SK-N-SH (cell line): ENCODE data around the gene ADIPOR2. TPM values are rescaled to one million over a fixed set of nuclear protein-coding genes. Genes with fewer than 3 reads are reported as not detected.

Source experiments
- CTCF ChIA-PET: fragments of 300-600, 350-600 bp; formaldehyde crosslinking; extraction: SDS; loops from one replicate; lab custom pipeline; 2021; lab: Yijun Ruan, JAX
- POLR2A ChIA-PET: fragments of 350-600 bp; sonication (Branson Sonifier 250); formaldehyde crosslinking; extraction: SDS; loops from one replicate; lab custom pipeline; 2020; ENCODE audit warnings: antibody characterized with exemption, inconsistent platforms; lab: Yijun Ruan, JAX
- DNase-seq: peaks from one replicate; pipeline ENCODE4 v3.0.0; 2012
- H2AFZ ChIP-seq: fragments of 200-600 bp; sonication (generic); 2 replicates; pipeline ENCODE4 v1.8.1; 2016; ENCODE audit warnings: antibody characterized with exemption, mild to moderate bottlenecking, low read depth
- H3F3A ChIP-seq: fragments of 200-600 bp; sonication (generic); replicated peaks from 2 replicates; pipeline ENCODE3; 2016; ENCODE audit warnings: antibody characterized with exemption, mild to moderate bottlenecking; ENCODE audit not compliant: insufficient read depth
- H3K27ac ChIP-seq, 2 experiments: fragments of 200-500 bp in 1 of 2; fragments of 200-600 bp in 1 of 2; sonication (Bioruptor generic) in 1 of 2; sonication (generic), shearing (Covaris generic) in 1 of 2; 2 replicates each; pipeline versions ENCODE4 v1.5.1 to v1.6.1; 2014 to 2016; ENCODE audit warnings: low read depth in 2 of 2, inconsistent platforms in 1 of 2, low read length in 1 of 2, mild to moderate bottlenecking in 1 of 2, mixed read lengths in 1 of 2
- H3K27me3 ChIP-seq: fragments of 200-600 bp; sonication (generic), shearing (Covaris generic); 2 replicates; pipeline ENCODE4 v1.6.1; 2016; ENCODE audit warnings: mixed run types; ENCODE audit not compliant: insufficient read depth
- H3K36me3 ChIP-seq, 2 experiments: fragments of 200-500 bp in 1 of 2; fragments of 200-600 bp in 1 of 2; sonication (Bioruptor generic) in 1 of 2; sonication (generic) in 1 of 2; replicated peaks in 1 of 2; 2 replicates each; pipeline versions ENCODE3 to v1.5.1; 2014 to 2016; ENCODE audit warnings: low read length in 1 of 2, mild to moderate bottlenecking in 1 of 2; ENCODE audit not compliant: insufficient read depth in 2 of 2, control insufficient read depth in 1 of 2
- H3K4me1 ChIP-seq, 2 experiments: fragments of 200-500 bp in 1 of 2; fragments of 200-600 bp in 1 of 2; sonication (Bioruptor generic) in 1 of 2; sonication (generic), shearing (Covaris generic) in 1 of 2; 2 replicates each; pipeline versions ENCODE4 v1.5.1 to v1.6.1; 2014 to 2016; ENCODE audit warnings: low read depth in 1 of 2, low read length in 1 of 2, mixed run types in 1 of 2; ENCODE audit not compliant: insufficient read depth in 2 of 2, control insufficient read depth in 1 of 2
- H3K4me2 ChIP-seq: fragments of 200-600 bp; sonication (generic), shearing (Covaris generic); 2 replicates; pipeline ENCODE4 v1.6.1; 2017; ENCODE audit warnings: mixed run types
- H3K4me3 ChIP-seq, 2 experiments: fragments of 200-500 bp in 1 of 2; fragments of 200-600 bp in 1 of 2; sonication (Bioruptor generic) in 1 of 2; sonication (generic), shearing (Covaris generic) in 1 of 2; 2 replicates each; pipeline versions ENCODE4 v1.5.1 to v1.8.1; 2014 to 2016; ENCODE audit warnings: low read depth in 2 of 2, inconsistent platforms in 1 of 2, low read length in 1 of 2, mild to moderate bottlenecking in 1 of 2, mixed read lengths in 1 of 2, moderate library complexity in 1 of 2
- H3K79me2 ChIP-seq: fragments of 200-600 bp; sonication (generic); 2 replicates; pipeline ENCODE4 v1.8.1; 2017; ENCODE audit warnings: mild to moderate bottlenecking; ENCODE audit not compliant: insufficient read depth
- H3K9ac ChIP-seq: fragments of 200-600 bp; sonication (generic); 2 replicates; pipeline ENCODE4 v1.6.1; 2017; ENCODE audit warnings: mixed run types
- H3K9me2 ChIP-seq: fragments of 200-600 bp; sonication (generic); 2 replicates; pipeline ENCODE4 v1.6.1; 2017; ENCODE audit warnings: mixed run types
- H3K9me3 ChIP-seq: fragments of 200-600 bp; sonication (generic); 2 replicates; pipeline ENCODE4 v1.6.1; 2017; ENCODE audit warnings: mixed run types, mild to moderate bottlenecking, moderate library complexity
- H4K20me1 ChIP-seq: fragments of 200-600 bp; sonication (generic); 2 replicates; pipeline ENCODE4 v1.6.1; 2017; ENCODE audit warnings: mild to moderate bottlenecking, mixed run types; ENCODE audit not compliant: insufficient read depth
- CHD2 ChIP-seq: fragments of 150-350 bp; IDR thresholded peaks from 2 replicates; pipeline ENCODE4 v1.6.1; 2018; ENCODE audit warnings: low read length; ENCODE audit not compliant: partially characterized antibody
- CTCF ChIP-seq: fragments of 200-600 bp; sonication (generic); IDR thresholded peaks from 2 replicates; pipeline ENCODE4 v1.6.1; 2017; ENCODE audit warnings: antibody characterized with exemption, mild to moderate bottlenecking, moderate library complexity
- ELF1 ChIP-seq: IDR thresholded peaks from 2 replicates; pipeline ENCODE4 v1.4.0; 2012
- EP300 ChIP-seq, 2 experiments: IDR thresholded peaks; 2 replicates each; pipeline versions ENCODE4 v1.4.0 to v1.6.1; 2012; ENCODE audit warnings: borderline replicate concordance in 1 of 2, low read depth in 1 of 2, low read length in 1 of 2
- EZH2phosphoT487 ChIP-seq: fragments of 200-600 bp; sonication (generic); IDR thresholded peaks from 2 replicates; pipeline ENCODE4 v1.6.1; 2017; ENCODE audit warnings: low read depth, mixed run types, mild to moderate bottlenecking, antibody characterized with exemption, moderate library complexity, borderline replicate concordance
- FOXJ3 ChIP-seq: sonication (generic); formaldehyde crosslinking; IDR thresholded peaks from 2 replicates; pipeline ENCODE4 v1.5.1; 2020; ENCODE audit warnings: mild to moderate bottlenecking, missing genetic modification reagents
- MEF2A ChIP-seq: IDR thresholded peaks from 2 replicates; pipeline ENCODE4 v1.4.0; 2012; ENCODE audit warnings: low read depth, borderline replicate concordance
- NFIC ChIP-seq: IDR thresholded peaks from 2 replicates; pipeline ENCODE4 v1.4.0; 2012; ENCODE audit warnings: borderline replicate concordance
- PBX3 ChIP-seq: IDR thresholded peaks from 2 replicates; pipeline ENCODE4; 2012
- RFX5 ChIP-seq: IDR thresholded peaks from 2 replicates; pipeline ENCODE4 v1.6.1; 2012; ENCODE audit warnings: mild to moderate bottlenecking, improper control_type of control experiment, low read length
- RXRA ChIP-seq: IDR thresholded peaks from 2 replicates; pipeline ENCODE4 v1.4.0; 2012; ENCODE audit warnings: low read depth, mild to moderate bottlenecking, borderline replicate concordance
- SMC3 ChIP-seq: IDR thresholded peaks from 2 replicates; pipeline ENCODE4 v1.6.1; 2012; ENCODE audit warnings: low read depth, low read length, improper control_type of control experiment
- TAF1 ChIP-seq: IDR thresholded peaks from 2 replicates; pipeline ENCODE4 v1.6.1; 2012; ENCODE audit warnings: low read depth, mild to moderate bottlenecking, low read length, moderate library complexity, borderline replicate concordance
- WGBS: methylation state at CpG from one replicate; pipeline ENCODE4 v1.1.6; 2017; ENCODE audit warnings: low lambda C conversion rate; 5-methylcytosine and 5-hydroxymethylcytosine counted together
- polyA plus RNA-seq, 3 experiments: library from polyadenylated mRNA; depleted of rRNA; stranded (reverse); fragments of >200 nt; gene quantifications; 2 replicates each; pipeline ENCODE4 v1.2.3, GENCODE V29; 2012
- TF ChIP-seq, protein P1 (sequence below): IDR thresholded peaks from 2 replicates; pipeline ENCODE4 v1.4.0; 2012; ENCODE audit warnings: low read depth, borderline replicate concordance
- TF ChIP-seq, protein P2 (sequence below): IDR thresholded peaks from 2 replicates; pipeline ENCODE4 v1.4.0; 2012; ENCODE audit warnings: low read depth
- TF ChIP-seq, protein P3 (sequence below): fragments of 150-350 bp; IDR thresholded peaks from 2 replicates; pipeline ENCODE4 v1.6.1; 2016; ENCODE audit warnings: mild to moderate bottlenecking, low read depth, low read length

ADIPOR2 gene
- polyA plus RNA-seq, 1 of the 3 experiments (the other 2 are of a cell fraction): 17.1 TPM

- no peak overlapping the region for H3K9ac ChIP-seq
- POLR2A ChIA-PET: no interaction called here
- H3K79me2 ChIP-seq: no peaks in the 10 kb centered on the region
Observed at GRCh38 chr12:1810201-1810930, 119.5 kb downstream of the ADIPOR2 start.

DNA sequence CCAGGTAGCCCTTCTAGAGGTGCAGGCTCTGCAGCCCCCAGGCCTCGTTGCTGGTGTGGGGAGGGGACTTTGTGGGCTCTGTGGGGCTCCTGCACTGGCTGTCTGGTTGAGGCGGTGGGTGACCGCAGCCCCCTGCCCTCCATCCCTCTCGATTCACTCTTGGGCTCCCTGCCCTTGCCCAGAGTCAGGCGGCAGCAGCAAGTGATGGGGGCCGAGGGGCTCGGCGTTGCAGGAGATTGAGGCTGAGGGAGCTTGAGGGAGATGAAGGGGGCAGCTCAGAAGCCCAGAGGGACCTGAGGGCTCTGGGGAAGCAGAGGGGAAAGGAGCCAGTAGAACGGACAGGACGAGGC is 120.0 kb downstream of the ADIPOR2 start:
- H3K27me3 ChIP-seq: peaks cover 10% of the 10 kb centered on the region; the same call in 1 of the 2 replicates
- H3K9me2 ChIP-seq: no peaks in the 10 kb centered on the region
- DNase-seq: no peak
- H3K36me3 ChIP-seq: no peaks in the 10 kb centered on the region
- H3K4me1 ChIP-seq: peaks cover 0 to 5% of the 10 kb centered on the region in 2 experiments; a peak in 1 of 4 replicates
- no peak overlapping the region for H3K4me3 ChIP-seq
- no peaks in the 10 kb centered on the region for H3K9me3 ChIP-seq
- no peaks in the 10 kb centered on the region for H4K20me1 ChIP-seq
- no peaks in the 10 kb centered on the region for H3F3A ChIP-seq
- no peaks in the 10 kb centered on the region for H3K79me2 ChIP-seq
- CTCF ChIA-PET: interaction anchor here (0.6 to 1.7 kb wide), 3 partner anchors 9 to 564 kb away, joined by 3 to 6 read pairs (median 3); no protein-coding TSS in a partner anchor
- H3K4me2 ChIP-seq: no peak overlapping the region
- H3K27ac ChIP-seq: no peak overlapping the region
- no peak overlapping the region for H3K9ac ChIP-seq
- POLR2A ChIA-PET: no interaction called here
- H2AFZ ChIP-seq: no peak overlapping the region
- WGBS: 73% methylated on average over 7 of the region's 10 CpGs
- no peak for TF ChIP-seq RFX5
- TF ChIP-seq EP300 (IDR thresholded peaks at IDR 0.05; ENCODE audit: borderline replicate concordance in 1 of 2, low read depth in 1 of 2, low read length in 1 of 2): no peak
- TF ChIP-seq EZH2phosphoT487: no peak
- TF ChIP-seq PBX3: no peak
- no peak for TF ChIP-seq RXRA
- TF ChIP-seq, protein P1, sequence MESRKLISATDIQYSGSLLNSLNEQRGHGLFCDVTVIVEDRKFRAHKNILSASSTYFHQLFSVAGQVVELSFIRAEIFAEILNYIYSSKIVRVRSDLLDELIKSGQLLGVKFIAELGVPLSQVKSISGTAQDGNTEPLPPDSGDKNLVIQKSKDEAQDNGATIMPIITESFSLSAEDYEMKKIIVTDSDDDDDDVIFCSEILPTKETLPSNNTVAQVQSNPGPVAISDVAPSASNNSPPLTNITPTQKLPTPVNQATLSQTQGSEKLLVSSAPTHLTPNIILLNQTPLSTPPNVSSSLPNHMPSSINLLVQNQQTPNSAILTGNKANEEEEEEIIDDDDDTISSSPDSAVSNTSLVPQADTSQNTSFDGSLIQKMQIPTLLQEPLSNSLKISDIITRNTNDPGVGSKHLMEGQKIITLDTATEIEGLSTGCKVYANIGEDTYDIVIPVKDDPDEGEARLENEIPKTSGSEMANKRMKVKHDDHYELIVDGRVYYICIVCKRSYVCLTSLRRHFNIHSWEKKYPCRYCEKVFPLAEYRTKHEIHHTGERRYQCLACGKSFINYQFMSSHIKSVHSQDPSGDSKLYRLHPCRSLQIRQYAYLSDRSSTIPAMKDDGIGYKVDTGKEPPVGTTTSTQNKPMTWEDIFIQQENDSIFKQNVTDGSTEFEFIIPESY: no peak
- TF ChIP-seq ELF1: no peak
- no peak for TF ChIP-seq SMC3
- no peak for TF ChIP-seq MEF2A
- no peak for TF ChIP-seq NFIC
- no peak for TF ChIP-seq CHD2
- TF ChIP-seq TAF1: no peak

More at GRCh38 chr12:1810201-1810930, 119.5 kb downstream of the ADIPOR2 start:
- H3F3A ChIP-seq: no peaks in the 10 kb centered on the region
- CTCF ChIA-PET: interaction anchor here (1.0 to 1.7 kb wide), 2 partner anchors 9 to 130 kb away, joined by 3 to 6 read pairs; no protein-coding TSS in a partner anchor
- H3K4me3 ChIP-seq: no peak overlapping the region
- no peaks in the 10 kb centered on the region for H3K9me3 ChIP-seq
- H3K4me1 ChIP-seq: peaks cover 0 to 4% of the 10 kb centered on the region in 2 experiments; a peak in 1 of 4 replicates
- no peak overlapping the region for H2AFZ ChIP-seq
- DNase-seq: no peak
- WGBS: 80% methylated on average over 20 of the region's 21 CpGs
- TF ChIP-seq SMC3 (no peak), ELF1 (no peak), EP300 (IDR thresholded peaks at IDR 0.05; ENCODE audit: borderline replicate concordance in 1 of 2, low read depth in 1 of 2, low read length in 1 of 2) (no peak), CTCF (no peak), FOXJ3 (CRISPR knock-in tag) (no peak)
- TF ChIP-seq, protein P2, sequence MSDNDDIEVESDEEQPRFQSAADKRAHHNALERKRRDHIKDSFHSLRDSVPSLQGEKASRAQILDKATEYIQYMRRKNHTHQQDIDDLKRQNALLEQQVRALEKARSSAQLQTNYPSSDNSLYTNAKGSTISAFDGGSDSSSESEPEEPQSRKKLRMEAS: no peak
- TF ChIP-seq, protein P3, sequence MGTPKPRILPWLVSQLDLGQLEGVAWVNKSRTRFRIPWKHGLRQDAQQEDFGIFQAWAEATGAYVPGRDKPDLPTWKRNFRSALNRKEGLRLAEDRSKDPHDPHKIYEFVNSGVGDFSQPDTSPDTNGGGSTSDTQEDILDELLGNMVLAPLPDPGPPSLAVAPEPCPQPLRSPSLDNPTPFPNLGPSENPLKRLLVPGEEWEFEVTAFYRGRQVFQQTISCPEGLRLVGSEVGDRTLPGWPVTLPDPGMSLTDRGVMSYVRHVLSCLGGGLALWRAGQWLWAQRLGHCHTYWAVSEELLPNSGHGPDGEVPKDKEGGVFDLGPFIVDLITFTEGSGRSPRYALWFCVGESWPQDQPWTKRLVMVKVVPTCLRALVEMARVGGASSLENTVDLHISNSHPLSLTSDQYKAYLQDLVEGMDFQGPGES: no peak
- no peak overlapping the region for H3K4me2 ChIP-seq
- H4K20me1 ChIP-seq: no peaks in the 10 kb centered on the region
- H3K9me2 ChIP-seq: no peaks in the 10 kb centered on the region
- H3K27me3 ChIP-seq: peaks cover 10% of the 10 kb centered on the region; the same call in 1 of the 2 replicates
- no peak overlapping the region for H3K27ac ChIP-seq
- H3K36me3 ChIP-seq: no peaks in the 10 kb centered on the region
